ENCODE results near the gene SYF2. TPM values are rescaled to one million over a fixed set of nuclear protein-coding genes. Genes with fewer than 3 reads are reported as not detected.

The SYF2 gene
- total and polyA plus RNA-seq, 2 of the 13 experiments (the other 11 are each of a cell fraction or from before 2014, with no cell fraction given), result 17.8 to 34.1 TPM

- TF ChIP-seq MTERF4 (CRISPR knock-in tag; IDR thresholded peaks at IDR 0.05) (no peak), KLF15 (CRISPR knock-in tag; IDR thresholded peaks at IDR 0.05; ENCODE audit: borderline replicate concordance) (no peak), ZNF180 (CRISPR knock-in tag; IDR thresholded peaks at IDR 0.05; ENCODE audit: borderline replicate concordance, low read depth) (no peak), ZFP90 (CRISPR knock-in tag; IDR thresholded peaks at IDR 0.05; ENCODE audit: borderline replicate concordance) (0 out of 2 replicates have a peak, but pooled peaks have one; percentile 60), ADNP (CRISPR knock-in tag; IDR thresholded peaks at IDR 0.05) (no peak), ONECUT2 (CRISPR knock-in tag; IDR thresholded peaks at IDR 0.05) (no peak), ZGPAT (CRISPR knock-in tag; IDR thresholded peaks at IDR 0.05) (peak; percentile 64), FOXM1 (CRISPR knock-in tag; IDR thresholded peaks at IDR 0.05) (no peak), TRAFD1 (CRISPR knock-in tag; IDR thresholded peaks at IDR 0.05; ENCODE audit: borderline replicate concordance) (no peak), PPARG (CRISPR knock-in tag; conservative IDR thresholded peaks at IDR 0.05) (no peak), ZNF432 (CRISPR knock-in tag; IDR thresholded peaks at IDR 0.05; ENCODE audit: borderline replicate concordance) (no peak), SMARCE1 (IDR thresholded peaks at IDR 0.05; ENCODE audit: borderline replicate concordance) (no peak), ZNF709 (CRISPR knock-in tag; IDR thresholded peaks at IDR 0.05) (no peak), CBFB (CRISPR knock-in tag; IDR thresholded peaks at IDR 0.05) (peak; percentile 61; the same call in 1 of the 2 replicates), SALL1 (CRISPR knock-in tag; IDR thresholded peaks at IDR 0.05) (peak; percentile 78)
- TF ChIP-seq, protein P1, sequence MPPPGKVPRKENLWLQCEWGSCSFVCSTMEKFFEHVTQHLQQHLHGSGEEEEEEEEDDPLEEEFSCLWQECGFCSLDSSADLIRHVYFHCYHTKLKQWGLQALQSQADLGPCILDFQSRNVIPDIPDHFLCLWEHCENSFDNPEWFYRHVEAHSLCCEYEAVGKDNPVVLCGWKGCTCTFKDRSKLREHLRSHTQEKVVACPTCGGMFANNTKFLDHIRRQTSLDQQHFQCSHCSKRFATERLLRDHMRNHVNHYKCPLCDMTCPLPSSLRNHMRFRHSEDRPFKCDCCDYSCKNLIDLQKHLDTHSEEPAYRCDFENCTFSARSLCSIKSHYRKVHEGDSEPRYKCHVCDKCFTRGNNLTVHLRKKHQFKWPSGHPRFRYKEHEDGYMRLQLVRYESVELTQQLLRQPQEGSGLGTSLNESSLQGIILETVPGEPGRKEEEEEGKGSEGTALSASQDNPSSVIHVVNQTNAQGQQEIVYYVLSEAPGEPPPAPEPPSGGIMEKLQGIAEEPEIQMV (CRISPR knock-in tag; IDR thresholded peaks at IDR 0.05; ENCODE audit: low read depth), result peak; percentile 71; the same call in 1 of the 2 replicates
- TF ChIP-seq, protein P2, sequence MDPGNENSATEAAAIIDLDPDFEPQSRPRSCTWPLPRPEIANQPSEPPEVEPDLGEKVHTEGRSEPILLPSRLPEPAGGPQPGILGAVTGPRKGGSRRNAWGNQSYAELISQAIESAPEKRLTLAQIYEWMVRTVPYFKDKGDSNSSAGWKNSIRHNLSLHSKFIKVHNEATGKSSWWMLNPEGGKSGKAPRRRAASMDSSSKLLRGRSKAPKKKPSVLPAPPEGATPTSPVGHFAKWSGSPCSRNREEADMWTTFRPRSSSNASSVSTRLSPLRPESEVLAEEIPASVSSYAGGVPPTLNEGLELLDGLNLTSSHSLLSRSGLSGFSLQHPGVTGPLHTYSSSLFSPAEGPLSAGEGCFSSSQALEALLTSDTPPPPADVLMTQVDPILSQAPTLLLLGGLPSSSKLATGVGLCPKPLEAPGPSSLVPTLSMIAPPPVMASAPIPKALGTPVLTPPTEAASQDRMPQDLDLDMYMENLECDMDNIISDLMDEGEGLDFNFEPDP (CRISPR knock-in tag; conservative IDR thresholded peaks at IDR 0.05), result no peak
- TF ChIP-seq, protein P3, sequence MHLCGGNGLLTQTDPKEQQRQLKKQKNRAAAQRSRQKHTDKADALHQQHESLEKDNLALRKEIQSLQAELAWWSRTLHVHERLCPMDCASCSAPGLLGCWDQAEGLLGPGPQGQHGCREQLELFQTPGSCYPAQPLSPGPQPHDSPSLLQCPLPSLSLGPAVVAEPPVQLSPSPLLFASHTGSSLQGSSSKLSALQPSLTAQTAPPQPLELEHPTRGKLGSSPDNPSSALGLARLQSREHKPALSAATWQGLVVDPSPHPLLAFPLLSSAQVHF (CRISPR knock-in tag; IDR thresholded peaks at IDR 0.05), result no peak
- TF ChIP-seq, protein P4, sequence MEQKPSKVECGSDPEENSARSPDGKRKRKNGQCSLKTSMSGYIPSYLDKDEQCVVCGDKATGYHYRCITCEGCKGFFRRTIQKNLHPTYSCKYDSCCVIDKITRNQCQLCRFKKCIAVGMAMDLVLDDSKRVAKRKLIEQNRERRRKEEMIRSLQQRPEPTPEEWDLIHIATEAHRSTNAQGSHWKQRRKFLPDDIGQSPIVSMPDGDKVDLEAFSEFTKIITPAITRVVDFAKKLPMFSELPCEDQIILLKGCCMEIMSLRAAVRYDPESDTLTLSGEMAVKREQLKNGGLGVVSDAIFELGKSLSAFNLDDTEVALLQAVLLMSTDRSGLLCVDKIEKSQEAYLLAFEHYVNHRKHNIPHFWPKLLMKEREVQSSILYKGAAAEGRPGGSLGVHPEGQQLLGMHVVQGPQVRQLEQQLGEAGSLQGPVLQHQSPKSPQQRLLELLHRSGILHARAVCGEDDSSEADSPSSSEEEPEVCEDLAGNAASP (CRISPR knock-in tag; IDR thresholded peaks at IDR 0.05; ENCODE audit: borderline replicate concordance), result peak; percentile 8; the same call in 1 of the 2 replicates
Measured at GRCh38 chr1:25239681-25240541, 7.6 kb upstream of the SYF2 start (continued).

All from HepG2 (cell line).